ENCODE results near the gene OOEP.

DNA sequence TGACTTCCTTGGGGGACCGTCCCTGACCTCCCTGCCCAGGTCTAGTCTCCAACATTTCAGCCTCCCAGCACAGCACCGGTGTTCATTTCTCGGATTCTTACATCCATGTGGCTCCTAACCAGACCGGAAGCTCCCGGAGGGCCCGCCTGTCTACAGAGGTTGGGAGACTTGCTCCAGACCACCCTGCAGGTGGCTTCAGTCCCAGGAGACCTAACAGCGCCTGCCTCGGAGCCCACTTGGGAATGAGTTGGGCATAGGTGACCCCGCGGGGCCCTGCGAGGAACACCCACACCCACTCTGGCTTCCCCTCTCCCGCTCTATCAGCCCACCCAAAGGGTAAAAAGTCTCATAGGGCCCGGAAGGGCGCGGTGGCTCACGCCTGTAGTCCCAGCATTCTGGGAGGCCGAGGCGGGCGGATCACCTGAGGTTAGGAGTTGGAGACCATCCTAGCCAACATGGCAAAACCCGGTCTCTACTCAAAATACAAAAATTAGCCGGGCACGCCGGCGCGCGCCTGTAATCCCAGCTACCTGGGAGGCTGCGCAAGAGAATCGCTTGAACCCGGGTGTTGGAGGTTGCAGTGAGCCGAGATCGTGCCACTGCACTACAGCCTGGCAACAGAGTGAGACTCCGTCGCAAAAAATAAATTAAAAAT, 21.0 kb downstream of the OOEP start:
- TF ChIP-seq, protein P1, sequence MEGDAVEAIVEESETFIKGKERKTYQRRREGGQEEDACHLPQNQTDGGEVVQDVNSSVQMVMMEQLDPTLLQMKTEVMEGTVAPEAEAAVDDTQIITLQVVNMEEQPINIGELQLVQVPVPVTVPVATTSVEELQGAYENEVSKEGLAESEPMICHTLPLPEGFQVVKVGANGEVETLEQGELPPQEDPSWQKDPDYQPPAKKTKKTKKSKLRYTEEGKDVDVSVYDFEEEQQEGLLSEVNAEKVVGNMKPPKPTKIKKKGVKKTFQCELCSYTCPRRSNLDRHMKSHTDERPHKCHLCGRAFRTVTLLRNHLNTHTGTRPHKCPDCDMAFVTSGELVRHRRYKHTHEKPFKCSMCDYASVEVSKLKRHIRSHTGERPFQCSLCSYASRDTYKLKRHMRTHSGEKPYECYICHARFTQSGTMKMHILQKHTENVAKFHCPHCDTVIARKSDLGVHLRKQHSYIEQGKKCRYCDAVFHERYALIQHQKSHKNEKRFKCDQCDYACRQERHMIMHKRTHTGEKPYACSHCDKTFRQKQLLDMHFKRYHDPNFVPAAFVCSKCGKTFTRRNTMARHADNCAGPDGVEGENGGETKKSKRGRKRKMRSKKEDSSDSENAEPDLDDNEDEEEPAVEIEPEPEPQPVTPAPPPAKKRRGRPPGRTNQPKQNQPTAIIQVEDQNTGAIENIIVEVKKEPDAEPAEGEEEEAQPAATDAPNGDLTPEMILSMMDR (IDR thresholded peaks at IDR 0.05), result no peak
- TF ChIP-seq POLR2A (IDR thresholded peaks at IDR 0.05), result no peak
- TF ChIP-seq POLR2AphosphoS5 (IDR thresholded peaks at IDR 0.05), result no peak
- no peak for TF ChIP-seq EP300 (IDR thresholded peaks at IDR 0.05)
